ENCODE results near the gene SPATS2.
"Not testable (repeated sequence)": the region's sequence is repeated elsewhere in the genome, so short reads cannot be mapped to it uniquely, and the experiment has no call there.

The SPATS2 gene

GRCh38 chr12:49349266-49349665 lies 18.0 kb upstream of the SPATS2 start:
- DNase-seq (ENCODE audit: low read depth, low spot score), result no peak

DNA sequence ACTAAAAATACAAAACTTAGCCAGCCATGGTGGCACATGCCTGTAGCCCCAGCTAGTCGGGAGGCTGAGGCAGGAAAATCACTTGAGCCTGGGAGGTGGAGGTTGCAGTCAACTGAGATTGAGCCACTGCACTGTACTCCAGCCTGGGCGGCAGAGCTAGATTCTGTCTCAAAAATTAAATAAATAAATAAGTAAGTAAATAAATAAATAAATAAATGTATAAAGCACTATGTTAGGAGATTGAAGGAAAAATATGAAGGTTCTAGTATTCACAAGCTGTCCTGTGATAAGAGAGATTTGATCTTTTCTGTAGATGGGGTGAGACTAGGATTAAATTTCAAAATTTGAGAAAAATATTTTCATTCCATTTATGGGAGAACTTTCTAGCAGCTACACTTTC lies 14.9 kb upstream of the SPATS2 start:
- DNase-seq (ENCODE audit: low read depth, low spot score), result no peak

DNA sequence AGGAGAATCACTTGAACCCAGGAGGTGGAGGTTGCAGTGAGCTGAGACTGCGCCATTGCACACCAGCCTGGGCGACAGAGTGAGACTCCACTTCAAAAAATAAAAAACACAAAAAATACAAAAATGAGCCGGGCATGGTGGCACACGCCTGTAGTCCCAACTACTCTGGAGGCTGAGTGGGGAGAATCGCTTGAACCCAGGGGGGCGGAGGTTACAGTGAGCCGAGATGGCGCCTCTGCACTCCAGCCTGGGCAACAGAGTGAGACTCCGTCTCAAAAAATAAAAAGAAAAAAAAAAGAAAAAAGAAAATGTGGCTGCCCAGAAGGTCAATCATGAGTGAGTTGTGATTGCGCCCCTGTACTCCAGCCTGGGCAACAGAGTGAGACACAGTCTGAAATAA lies 11.3 kb upstream of the SPATS2 start:
- no peak for DNase-seq (ENCODE audit: low read depth, low spot score)

- no peak for DNase-seq (ENCODE audit: low read depth, low spot score)
Observed at GRCh38 chr12:49357103-49357678, 10.1 kb upstream of the SPATS2 start.

- DNase-seq (ENCODE audit: low read depth, low spot score), result no peak
Observed at GRCh38 chr12:49358483-49359141, 8.7 kb upstream of the SPATS2 start.

GRCh38 chr12:49359671-49360070 lies 7.6 kb upstream of the SPATS2 start:
- no peak for DNase-seq (ENCODE audit: low read depth, low spot score)

DNA sequence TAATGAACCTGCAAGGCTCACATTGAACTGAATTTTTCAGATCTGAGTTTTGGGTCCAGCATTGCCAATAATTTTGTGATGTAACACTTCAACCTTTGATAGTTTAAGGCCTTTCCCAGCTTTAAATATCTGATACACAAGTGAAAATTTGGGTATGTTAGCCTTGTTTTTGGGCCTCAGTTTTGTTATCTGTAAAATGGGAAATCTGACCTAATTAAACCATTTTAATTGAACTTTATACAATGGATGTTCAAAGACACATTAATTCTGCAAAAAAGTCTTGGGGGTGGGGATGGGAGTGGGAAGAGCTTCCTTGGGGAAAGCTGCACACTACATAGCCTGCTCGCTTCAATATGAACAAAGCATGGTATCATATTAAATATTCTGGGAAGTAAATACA lies 5.2 kb upstream of the SPATS2 start:
- DNase-seq (ENCODE audit: low read depth, low spot score), result no peak

DNA sequence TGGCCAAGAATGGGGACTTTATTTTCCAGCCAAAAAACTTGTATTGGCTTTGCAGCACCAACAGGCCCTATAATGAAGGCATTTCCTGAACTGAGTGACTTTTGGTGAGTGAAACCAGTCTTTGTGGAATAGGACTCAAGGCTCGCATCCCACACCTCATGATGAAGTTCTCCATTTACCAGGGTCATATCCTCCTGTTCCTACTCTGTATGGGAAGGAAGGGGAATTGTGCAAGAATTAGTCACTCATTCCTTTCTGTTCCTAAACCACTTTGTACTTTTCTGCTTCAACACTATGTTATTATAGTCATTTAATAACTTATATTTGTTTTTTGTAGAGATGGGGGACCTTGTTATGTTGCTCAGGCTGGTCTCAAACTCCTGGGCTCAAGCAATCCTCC lies 2.3 kb upstream of the SPATS2 start:
- no peak for DNase-seq (ENCODE audit: low read depth, low spot score)

GRCh38 chr12:49365542-49365941 lies 1.7 kb upstream of the SPATS2 start:
- DNase-seq (ENCODE audit: low read depth, low spot score), result no peak

DNA sequence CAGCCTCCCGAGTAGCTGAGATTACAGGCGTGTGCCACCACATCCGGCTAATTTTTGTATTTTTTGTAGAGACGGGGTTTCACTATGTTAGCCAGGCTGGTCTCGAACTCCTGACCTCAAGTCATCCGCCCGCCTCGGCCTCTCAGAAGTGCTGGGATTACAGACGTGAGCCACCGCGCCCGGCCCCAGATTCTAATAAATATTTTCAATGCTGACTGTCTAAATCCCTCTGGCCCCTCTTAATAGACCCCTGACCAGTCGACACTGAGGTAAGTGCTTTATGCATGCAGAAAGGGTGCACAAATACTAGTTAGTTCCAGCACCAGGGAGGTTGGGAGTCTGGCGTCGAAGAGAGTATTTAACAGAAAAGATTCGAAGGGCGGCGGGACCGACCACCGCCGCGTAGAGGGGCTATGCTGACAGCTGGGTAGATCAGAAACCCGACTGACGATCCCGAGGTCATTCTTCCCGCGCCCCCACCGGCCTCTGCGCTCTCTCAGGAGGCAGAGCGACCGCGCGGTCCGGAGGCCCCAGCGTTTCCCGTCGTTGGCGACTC lies 1.1 kb upstream of the SPATS2 start:
- no peak for DNase-seq (ENCODE audit: low read depth, low spot score)

DNA sequence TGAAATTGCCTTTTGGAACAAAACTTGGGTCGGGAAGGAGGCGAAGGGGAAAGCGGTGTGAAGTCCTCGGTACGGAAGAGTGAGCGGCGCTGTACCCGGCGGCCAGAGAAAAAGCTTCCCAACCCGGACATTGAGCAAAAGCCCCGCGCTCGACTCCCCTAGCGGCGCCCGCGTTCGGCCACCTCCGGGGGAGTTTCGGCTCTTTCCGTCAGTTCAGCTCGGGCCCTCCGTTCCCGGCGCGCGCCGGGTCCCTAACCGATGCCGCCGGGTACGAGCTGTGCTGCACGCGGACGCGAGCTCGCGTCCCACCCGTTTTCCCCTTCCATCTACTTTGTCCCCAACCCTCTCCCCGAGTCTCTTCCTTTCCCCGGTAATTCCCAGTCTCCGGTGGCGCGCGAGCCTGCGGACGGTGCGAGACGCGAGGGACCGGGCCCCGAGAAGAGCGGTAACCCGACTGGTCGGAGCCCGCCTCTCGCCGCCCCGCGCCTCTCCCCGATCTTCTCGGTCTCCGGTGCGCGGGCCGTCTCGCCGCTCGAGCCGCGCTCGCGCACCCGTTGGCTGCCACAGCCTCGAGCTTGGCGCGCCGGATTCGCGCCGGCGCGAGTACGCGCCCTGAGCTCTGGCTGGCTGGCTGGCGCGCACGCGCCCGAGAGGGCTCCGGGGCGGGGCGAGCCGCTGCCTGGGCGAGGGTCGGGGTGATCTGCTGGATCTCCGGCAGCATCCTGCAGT lies 446 bp upstream of the SPATS2 start:
- peak; percentile 68 for DNase-seq (ENCODE audit: low read depth, low spot score)

GRCh38 chr12:49368240-49368600 lies 958 bp downstream of the SPATS2 start:
- no peak for DNase-seq (ENCODE audit: low read depth, low spot score)

- DNase-seq (ENCODE audit: low read depth, low spot score), result no peak
Observed at GRCh38 chr12:49369411-49370145, 2.3 kb downstream of the SPATS2 start.

GRCh38 chr12:49370539-49370938 lies 3.3 kb downstream of the SPATS2 start:
- no peak for DNase-seq (ENCODE audit: low read depth, low spot score)

DNA sequence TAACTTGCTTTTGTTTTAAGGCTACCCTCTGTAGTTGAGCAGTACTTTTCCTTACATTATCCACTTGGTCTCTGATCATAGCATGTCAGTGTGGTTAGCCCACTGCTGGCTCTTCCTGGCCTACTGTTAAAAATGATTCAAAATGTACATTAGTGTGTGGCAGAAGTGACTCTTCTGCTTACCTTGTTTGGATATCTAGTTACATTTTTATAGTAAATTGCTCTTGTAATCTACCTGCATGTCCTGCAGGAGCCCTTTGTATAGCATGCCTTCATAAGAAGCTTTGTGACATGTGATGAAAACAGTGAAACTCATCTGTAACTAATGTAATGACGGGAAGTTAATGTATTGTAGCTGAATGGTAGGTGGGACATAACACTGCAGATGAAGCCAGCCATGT lies 8.1 kb downstream of the SPATS2 start:
- no peak for DNase-seq (ENCODE audit: low read depth, low spot score)

DNA sequence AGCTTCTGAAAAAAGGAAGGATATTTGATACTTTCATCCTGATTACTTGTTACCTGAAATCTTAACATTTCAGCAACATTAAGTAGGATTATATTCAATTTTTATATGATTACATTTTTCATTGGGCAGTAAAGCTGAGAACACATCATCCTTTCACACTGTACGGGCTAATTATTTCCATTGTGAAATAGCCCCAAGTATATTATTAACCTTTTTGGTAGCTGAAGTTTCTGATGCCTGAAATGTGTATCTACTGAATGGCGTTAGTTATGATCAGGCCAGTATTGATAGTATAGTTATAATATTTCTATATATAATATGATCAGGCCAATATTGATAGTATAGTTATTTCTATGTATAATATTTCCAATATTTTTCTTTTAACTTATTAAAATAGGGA lies 10.1 kb downstream of the SPATS2 start:
- no peak for DNase-seq (ENCODE audit: low read depth, low spot score)

GRCh38 chr12:49380184-49380583 lies 12.9 kb downstream of the SPATS2 start:
- DNase-seq (ENCODE audit: low read depth, low spot score), result not testable (repeated sequence)

DNA sequence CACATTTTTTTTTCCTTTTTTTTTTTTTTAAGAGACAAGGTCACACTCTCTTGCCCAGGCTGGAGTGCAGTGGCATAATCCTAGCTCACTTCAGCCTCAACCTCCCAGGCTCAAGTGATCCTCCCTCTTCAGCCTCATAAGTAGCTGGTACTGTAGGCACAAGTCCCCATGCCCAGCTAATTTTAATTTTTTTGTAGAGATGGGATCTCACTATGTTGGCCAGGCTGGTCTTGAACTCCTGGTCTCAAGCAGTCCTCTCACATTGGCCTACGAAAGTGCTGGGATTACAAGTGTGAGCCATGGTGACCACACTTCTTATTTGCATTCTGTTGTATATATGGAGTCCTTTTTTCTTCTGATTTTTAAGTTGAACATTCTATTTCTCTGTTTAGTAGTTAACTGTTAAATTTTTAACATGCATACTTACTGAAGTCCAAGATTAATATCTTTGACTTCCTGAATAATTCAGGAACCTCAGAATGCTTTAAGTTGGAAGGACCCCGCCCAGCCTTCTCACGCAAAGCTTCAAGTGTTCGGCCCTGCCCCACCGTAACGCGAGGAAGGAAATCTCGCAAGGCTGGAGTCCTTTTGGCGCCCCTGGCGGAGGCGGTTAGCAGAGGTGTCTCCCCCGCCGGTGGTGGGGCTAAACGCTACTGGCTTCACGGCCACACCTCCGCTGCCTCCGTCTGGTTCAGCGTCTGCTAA lies 21.6 kb downstream of the SPATS2 start:
- DNase-seq (ENCODE audit: low read depth, low spot score), result peak; percentile 27

DNA sequence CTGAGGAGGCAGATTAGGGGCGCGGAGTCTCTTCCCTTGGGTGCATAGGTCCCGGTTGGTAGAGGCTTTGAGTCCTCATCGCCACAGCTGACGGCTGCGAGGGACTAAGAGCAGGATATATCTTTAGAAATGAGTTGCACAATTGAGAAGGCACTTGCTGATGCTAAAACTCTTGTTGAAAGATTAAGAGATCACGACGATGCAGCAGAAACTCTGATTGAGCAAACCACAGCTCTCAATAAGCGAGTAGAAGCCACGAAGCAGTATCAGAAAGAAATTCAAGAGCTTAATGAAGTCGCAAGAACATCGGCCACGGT lies 22.1 kb downstream of the SPATS2 start:
- DNase-seq (ENCODE audit: low read depth, low spot score), result no peak

GRCh38 chr12:49397000-49397399 lies 29.7 kb downstream of the SPATS2 start:
- DNase-seq (ENCODE audit: low read depth, low spot score), result no peak

DNA sequence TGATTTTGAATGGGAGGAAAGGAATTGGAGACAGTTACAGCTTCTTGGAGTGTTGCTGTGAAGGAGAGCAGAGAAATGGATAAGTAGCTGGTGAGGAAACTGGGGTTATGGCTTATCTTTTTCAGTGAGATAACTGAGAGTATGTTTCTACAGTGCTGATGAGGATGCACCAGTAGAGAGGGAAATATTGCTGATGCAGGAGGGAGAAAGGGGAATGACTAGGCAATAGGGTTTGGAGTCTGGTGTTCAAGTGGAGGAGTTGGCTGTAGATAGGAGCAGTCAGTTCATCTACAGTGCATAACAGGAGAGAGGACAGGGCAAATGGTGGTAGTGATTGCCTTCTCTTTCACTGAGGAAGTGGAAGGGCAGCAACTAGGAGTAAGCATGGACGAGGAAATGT lies 33.0 kb downstream of the SPATS2 start:
- DNase-seq (ENCODE audit: low read depth, low spot score), result no peak

- DNase-seq (ENCODE audit: low read depth, low spot score), result no peak
Observed at GRCh38 chr12:49403971-49404450, 36.7 kb downstream of the SPATS2 start.

All from activated naive CD8-positive, alpha-beta T cell treated with anti-CD3 and anti-CD28 coated beads, Interleukin-2, amount 50 U/mL, for 16 hours (primary cell).